ENCODE results near the gene DIPK1A. TPM values are rescaled to one million over a fixed set of nuclear protein-coding genes. Genes with fewer than 3 reads are reported as not detected.
"Not testable (repeated sequence)": the region's sequence is repeated elsewhere in the genome, so short reads cannot be mapped to it uniquely, and the experiment has no call there.

Gene DIPK1A
- total RNA-seq, 1 donor from 2014 or later = 3.9 TPM

DNA sequence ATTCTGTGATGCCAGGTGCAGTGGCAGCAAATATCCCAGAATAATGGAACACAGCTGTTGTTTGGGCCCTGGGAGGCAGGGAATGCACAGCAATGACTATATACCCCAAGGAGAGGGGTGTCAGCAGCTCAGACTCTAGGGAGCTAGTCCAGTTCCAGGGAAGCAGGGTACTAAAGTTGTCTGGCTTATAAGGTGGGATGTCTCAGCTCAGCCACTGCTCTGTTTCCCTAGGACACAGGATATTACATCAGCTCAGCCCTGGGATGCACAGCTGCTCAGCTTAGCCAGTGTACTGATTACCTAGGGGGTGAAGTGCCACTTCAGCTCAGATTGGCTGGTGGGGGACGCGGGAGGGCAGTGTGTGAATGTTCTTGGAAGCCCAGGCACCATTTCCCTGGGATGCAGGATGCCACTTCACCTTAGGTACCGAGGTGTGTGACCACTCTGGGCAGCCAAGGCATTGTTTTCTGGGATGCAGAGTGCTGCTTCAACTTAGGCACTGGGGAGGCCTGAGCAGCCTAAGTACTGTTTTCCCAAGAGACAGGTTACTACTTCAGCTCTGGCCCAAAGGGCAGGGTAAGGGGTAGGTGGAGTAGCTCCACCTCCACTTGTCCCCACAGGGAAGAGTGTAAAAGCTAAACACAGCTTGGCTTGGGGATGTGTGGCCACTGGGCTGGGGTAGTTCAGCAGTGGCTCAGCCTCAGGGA, 59.4 kb downstream of the DIPK1A start:
- TF ChIP-seq, protein P1, sequence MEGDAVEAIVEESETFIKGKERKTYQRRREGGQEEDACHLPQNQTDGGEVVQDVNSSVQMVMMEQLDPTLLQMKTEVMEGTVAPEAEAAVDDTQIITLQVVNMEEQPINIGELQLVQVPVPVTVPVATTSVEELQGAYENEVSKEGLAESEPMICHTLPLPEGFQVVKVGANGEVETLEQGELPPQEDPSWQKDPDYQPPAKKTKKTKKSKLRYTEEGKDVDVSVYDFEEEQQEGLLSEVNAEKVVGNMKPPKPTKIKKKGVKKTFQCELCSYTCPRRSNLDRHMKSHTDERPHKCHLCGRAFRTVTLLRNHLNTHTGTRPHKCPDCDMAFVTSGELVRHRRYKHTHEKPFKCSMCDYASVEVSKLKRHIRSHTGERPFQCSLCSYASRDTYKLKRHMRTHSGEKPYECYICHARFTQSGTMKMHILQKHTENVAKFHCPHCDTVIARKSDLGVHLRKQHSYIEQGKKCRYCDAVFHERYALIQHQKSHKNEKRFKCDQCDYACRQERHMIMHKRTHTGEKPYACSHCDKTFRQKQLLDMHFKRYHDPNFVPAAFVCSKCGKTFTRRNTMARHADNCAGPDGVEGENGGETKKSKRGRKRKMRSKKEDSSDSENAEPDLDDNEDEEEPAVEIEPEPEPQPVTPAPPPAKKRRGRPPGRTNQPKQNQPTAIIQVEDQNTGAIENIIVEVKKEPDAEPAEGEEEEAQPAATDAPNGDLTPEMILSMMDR (IDR thresholded peaks at IDR 0.05; ENCODE audit: unreplicated experiment) = no peak
- DNase-seq (ENCODE audit: low spot score) = no peak
- Mint-ChIP-seq H3K27me3 (ENCODE audit: unreplicated experiment) (no peaks in the 10 kb centered on the region), H3K4me3 (ENCODE audit: unreplicated experiment) (no peak overlapping the region), H3K9me3 (ENCODE audit: unreplicated experiment) (peaks cover 4% of the 10 kb centered on the region), H3K27ac (ENCODE audit: unreplicated experiment) (no peak overlapping the region), H3K36me3 (ENCODE audit: low read depth, unreplicated experiment) (peaks cover 7% of the 10 kb centered on the region), H3K4me1 (ENCODE audit: unreplicated experiment) (no peaks in the 10 kb centered on the region)

DNA sequence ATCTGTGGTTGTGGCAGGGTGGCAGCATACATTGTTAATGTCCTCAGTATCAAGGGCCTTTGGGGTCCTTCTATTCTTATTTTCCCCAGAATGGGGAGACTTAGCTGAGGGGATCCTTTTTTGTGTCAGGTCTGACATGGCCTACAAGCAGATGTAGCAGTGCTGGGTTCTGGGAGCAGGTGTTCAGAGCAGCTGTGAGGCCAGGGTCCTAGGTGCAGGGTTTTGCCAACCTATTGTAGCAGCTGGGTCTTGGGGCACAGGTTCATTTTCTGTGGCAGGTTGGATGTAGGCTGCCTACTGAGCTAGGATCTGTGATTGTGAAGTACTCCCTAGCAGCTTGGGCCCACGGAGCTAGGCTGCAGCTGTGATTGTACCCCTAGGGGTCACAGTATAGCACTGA, 60.1 kb downstream of the DIPK1A start:
- Mint-ChIP-seq H3K4me3 (ENCODE audit: unreplicated experiment) (no peak overlapping the region), H3K9me3 (ENCODE audit: unreplicated experiment) (peaks cover 4% of the 10 kb centered on the region), H3K27ac (ENCODE audit: unreplicated experiment) (no peak overlapping the region), H3K36me3 (ENCODE audit: low read depth, unreplicated experiment) (peaks cover 7% of the 10 kb centered on the region), H3K4me1 (ENCODE audit: unreplicated experiment) (no peaks in the 10 kb centered on the region), H3K27me3 (ENCODE audit: unreplicated experiment) (no peaks in the 10 kb centered on the region)
- no peak for DNase-seq (ENCODE audit: low spot score)
- TF ChIP-seq, protein P1 (IDR thresholded peaks at IDR 0.05; ENCODE audit: unreplicated experiment) = no peak

- peaks cover 7% of the 10 kb centered on the region for H3K36me3 Mint-ChIP-seq (ENCODE audit: low read depth, unreplicated experiment)
- H3K4me1 Mint-ChIP-seq (ENCODE audit: unreplicated experiment) = no peaks in the 10 kb centered on the region
- TF ChIP-seq, protein P1 (IDR thresholded peaks at IDR 0.05; ENCODE audit: unreplicated experiment) = no peak
- DNase-seq (ENCODE audit: low spot score) = no peak
- H3K4me3 Mint-ChIP-seq (ENCODE audit: unreplicated experiment) = no peak overlapping the region
- H3K27ac Mint-ChIP-seq (ENCODE audit: unreplicated experiment) = no peak overlapping the region
- peaks cover 4% of the 10 kb centered on the region for H3K9me3 Mint-ChIP-seq (ENCODE audit: unreplicated experiment)
- H3K27me3 Mint-ChIP-seq (ENCODE audit: unreplicated experiment) = no peaks in the 10 kb centered on the region
These were observed 60.7 kb downstream of the DIPK1A start for GRCh38 chr1:92900539-92900938.

DNA sequence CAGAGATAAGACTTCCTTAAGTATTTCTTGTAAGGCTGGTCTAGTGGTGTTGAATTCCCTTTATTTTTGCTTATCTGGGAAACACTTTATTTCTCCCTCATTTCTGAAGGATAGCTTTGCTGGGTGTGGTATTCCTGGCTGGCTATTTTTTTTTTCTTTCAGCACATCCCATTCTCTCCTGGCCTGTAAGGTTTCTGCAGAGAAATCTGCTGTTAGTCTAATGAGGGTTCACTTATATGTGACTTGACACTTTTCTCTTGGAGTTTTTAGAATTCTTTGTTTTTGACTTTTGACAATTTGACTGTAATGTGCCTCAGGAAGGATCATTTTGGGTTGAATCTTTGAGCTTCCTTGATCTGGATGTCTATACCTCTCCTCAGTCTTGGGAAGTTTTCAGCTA, 61.5 kb downstream of the DIPK1A start:
- no peaks in the 10 kb centered on the region for H3K4me1 Mint-ChIP-seq (ENCODE audit: unreplicated experiment)
- TF ChIP-seq, protein P1 (IDR thresholded peaks at IDR 0.05; ENCODE audit: unreplicated experiment) = no peak
- H3K27me3 Mint-ChIP-seq (ENCODE audit: unreplicated experiment) = no peaks in the 10 kb centered on the region

DNA sequence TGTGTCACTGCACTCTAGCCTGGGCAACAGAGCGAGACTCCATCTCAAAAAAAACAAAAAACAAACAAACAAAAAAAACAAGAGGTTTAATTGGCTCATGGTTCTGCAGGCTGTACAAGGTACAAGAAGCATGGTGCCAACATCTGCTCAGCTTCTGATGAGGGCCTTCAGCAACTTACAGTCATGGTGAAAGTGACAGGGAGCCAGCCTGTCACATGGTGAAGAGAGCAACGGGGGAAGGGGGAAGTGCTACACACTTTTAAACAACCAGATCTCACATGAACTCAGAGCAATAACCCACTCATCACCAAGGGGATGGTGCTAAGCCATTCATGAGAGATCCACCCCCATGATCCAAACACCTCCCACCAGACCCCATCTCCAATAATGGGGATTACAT, 63.2 kb downstream of the DIPK1A start:
- H3K4me1 Mint-ChIP-seq (ENCODE audit: unreplicated experiment); H3K27ac Mint-ChIP-seq (ENCODE audit: unreplicated experiment); H3K9me3 Mint-ChIP-seq (ENCODE audit: unreplicated experiment): not testable (repeated sequence)

More for the DNA sequence above, 61.5 kb downstream of the DIPK1A start:
- Mint-ChIP-seq H3K4me3 (ENCODE audit: unreplicated experiment) (no peak overlapping the region), H3K27ac (ENCODE audit: unreplicated experiment) (no peak overlapping the region), H3K9me3 (ENCODE audit: unreplicated experiment) (peaks cover 4% of the 10 kb centered on the region), H3K36me3 (ENCODE audit: low read depth, unreplicated experiment) (peaks cover 7% of the 10 kb centered on the region)
- DNase-seq (ENCODE audit: low spot score) = no peak

More for the DNA sequence above, 63.2 kb downstream of the DIPK1A start:
- H3K36me3 Mint-ChIP-seq (ENCODE audit: low read depth, unreplicated experiment); DNase-seq (ENCODE audit: low spot score); H3K27me3 Mint-ChIP-seq (ENCODE audit: unreplicated experiment); H3K4me3 Mint-ChIP-seq (ENCODE audit: unreplicated experiment): not testable (repeated sequence)

Measured in endothelial cell (in vitro differentiated cells).